IPS-18a (cell line): ENCODE results near the gene AUTS2.

Experiments
- H3K27ac ChIP-seq: one replicate; pipeline ENCODE4 v1.5.1; 2013; ENCODE audit warnings: low read length
- H3K27me3 ChIP-seq: one replicate; pipeline ENCODE4 v1.6.1; 2013; ENCODE audit warnings: mild to moderate bottlenecking, low read length; ENCODE audit not compliant: control insufficient read depth, insufficient read depth
- H3K36me3 ChIP-seq: one replicate; pipeline ENCODE4 v1.6.1; 2013; ENCODE audit warnings: low read depth, low read length; ENCODE audit not compliant: control insufficient read depth
- H3K4me1 ChIP-seq: one replicate; pipeline ENCODE4 v1.6.1; 2013; ENCODE audit warnings: low read depth, low read length; ENCODE audit not compliant: control insufficient read depth
- H3K4me3 ChIP-seq: one replicate; pipeline ENCODE4 v1.5.1; 2013; ENCODE audit warnings: low read length
- H3K9ac ChIP-seq: one replicate; pipeline ENCODE4 v1.6.1; 2013; ENCODE audit warnings: mild to moderate bottlenecking, low read length, moderate library complexity
- H3K9me3 ChIP-seq: one replicate; pipeline ENCODE4 v1.6.1; 2013; ENCODE audit warnings: low read depth, low read length; ENCODE audit not compliant: control insufficient read depth

Gene AUTS2

GRCh38 chr7:70544016-70544415, 945.7 kb downstream of the AUTS2 start:
- Histone ChIP-seq H3K9ac (no peak overlapping the region), H3K9me3 (no peaks in the 10 kb centered on the region), H3K27ac (no peak overlapping the region), H3K4me1 (peaks cover 9% of the 10 kb centered on the region), H3K27me3 (no peaks in the 10 kb centered on the region), H3K4me3 (no peak overlapping the region), H3K36me3 (no peaks in the 10 kb centered on the region)

- Histone ChIP-seq H3K9me3 (no peaks in the 10 kb centered on the region), H3K9ac (no peak overlapping the region), H3K27ac (no peak overlapping the region), H3K4me1 (peaks cover 9% of the 10 kb centered on the region), H3K4me3 (no peak overlapping the region), H3K27me3 (no peaks in the 10 kb centered on the region), H3K36me3 (no peaks in the 10 kb centered on the region)
Measured at GRCh38 chr7:70545214-70545613, 946.9 kb downstream of the AUTS2 start.

GRCh38 chr7:70552141-70552540, 953.9 kb downstream of the AUTS2 start:
- Histone ChIP-seq H3K4me3 (no peak overlapping the region), H3K9ac (no peak overlapping the region), H3K36me3 (no peaks in the 10 kb centered on the region), H3K4me1 (no peaks in the 10 kb centered on the region), H3K9me3 (no peaks in the 10 kb centered on the region), H3K27me3 (no peaks in the 10 kb centered on the region), H3K27ac (no peak overlapping the region)

- no peaks in the 10 kb centered on the region for H3K4me1 ChIP-seq
- no peaks in the 10 kb centered on the region for H3K36me3 ChIP-seq
- H3K9ac ChIP-seq: no peak overlapping the region
- H3K27me3 ChIP-seq: no peaks in the 10 kb centered on the region
- no peak overlapping the region for H3K27ac ChIP-seq
- H3K9me3 ChIP-seq: no peaks in the 10 kb centered on the region
- H3K4me3 ChIP-seq: no peak overlapping the region
Measured at GRCh38 chr7:70553364-70553763, 955.1 kb downstream of the AUTS2 start.

- no peak overlapping the region for H3K4me3 ChIP-seq
- no peak overlapping the region for H3K27ac ChIP-seq
- no peak overlapping the region for H3K9ac ChIP-seq
- H3K27me3 ChIP-seq: no peaks in the 10 kb centered on the region
- H3K4me1 ChIP-seq: no peaks in the 10 kb centered on the region
- H3K36me3 ChIP-seq: no peaks in the 10 kb centered on the region
- no peaks in the 10 kb centered on the region for H3K9me3 ChIP-seq
Measured at GRCh38 chr7:70554646-70555045, 956.4 kb downstream of the AUTS2 start.

GRCh38 chr7:70556761-70557160, 958.5 kb downstream of the AUTS2 start:
- Histone ChIP-seq H3K27me3 (no peaks in the 10 kb centered on the region), H3K27ac (no peak overlapping the region), H3K9me3 (no peaks in the 10 kb centered on the region), H3K4me3 (no peak overlapping the region), H3K9ac (no peak overlapping the region), H3K36me3 (no peaks in the 10 kb centered on the region), H3K4me1 (no peaks in the 10 kb centered on the region)

GRCh38 chr7:70557338-70557737, 959.1 kb downstream of the AUTS2 start:
- no peaks in the 10 kb centered on the region for H3K4me1 ChIP-seq
- H3K36me3 ChIP-seq: no peaks in the 10 kb centered on the region
- H3K9me3 ChIP-seq: no peaks in the 10 kb centered on the region
- no peak overlapping the region for H3K9ac ChIP-seq
- H3K27me3 ChIP-seq: no peaks in the 10 kb centered on the region
- no peak overlapping the region for H3K4me3 ChIP-seq
- no peak overlapping the region for H3K27ac ChIP-seq

- Histone ChIP-seq H3K4me3 (no peak overlapping the region), H3K9ac (no peak overlapping the region), H3K4me1 (peaks cover 9% of the 10 kb centered on the region), H3K9me3 (no peaks in the 10 kb centered on the region), H3K27me3 (no peaks in the 10 kb centered on the region), H3K27ac (no peak overlapping the region), H3K36me3 (no peaks in the 10 kb centered on the region)
Measured at GRCh38 chr7:70559815-70560214, 961.5 kb downstream of the AUTS2 start.

GRCh38 chr7:70563960-70564359, 965.7 kb downstream of the AUTS2 start:
- peaks cover 9% of the 10 kb centered on the region for H3K4me1 ChIP-seq
- H3K27me3 ChIP-seq: no peaks in the 10 kb centered on the region
- no peaks in the 10 kb centered on the region for H3K36me3 ChIP-seq
- no peaks in the 10 kb centered on the region for H3K9me3 ChIP-seq
- no peak overlapping the region for H3K4me3 ChIP-seq
- no peak overlapping the region for H3K27ac ChIP-seq
- H3K9ac ChIP-seq: no peak overlapping the region

GRCh38 chr7:70565721-70566370, 967.6 kb downstream of the AUTS2 start:
- H3K9ac ChIP-seq: no peak overlapping the region
- no peak overlapping the region for H3K4me3 ChIP-seq
- no peaks in the 10 kb centered on the region for H3K36me3 ChIP-seq
- peaks cover 9% of the 10 kb centered on the region for H3K4me1 ChIP-seq
- no peaks in the 10 kb centered on the region for H3K27me3 ChIP-seq
- no peak overlapping the region for H3K27ac ChIP-seq
- no peaks in the 10 kb centered on the region for H3K9me3 ChIP-seq

- H3K27me3 ChIP-seq: no peaks in the 10 kb centered on the region
- peaks cover 9% of the 10 kb centered on the region for H3K4me1 ChIP-seq
- H3K9ac ChIP-seq: no peak overlapping the region
- H3K4me3 ChIP-seq: no peak overlapping the region
- H3K27ac ChIP-seq: no peak overlapping the region
- no peaks in the 10 kb centered on the region for H3K9me3 ChIP-seq
- no peaks in the 10 kb centered on the region for H3K36me3 ChIP-seq
Measured at GRCh38 chr7:70566671-70567070, 968.4 kb downstream of the AUTS2 start.

- no peaks in the 10 kb centered on the region for H3K27me3 ChIP-seq
- H3K9ac ChIP-seq: no peak overlapping the region
- H3K4me1 ChIP-seq: no peaks in the 10 kb centered on the region
- H3K9me3 ChIP-seq: no peaks in the 10 kb centered on the region
- no peak overlapping the region for H3K27ac ChIP-seq
- H3K36me3 ChIP-seq: no peaks in the 10 kb centered on the region
- H3K4me3 ChIP-seq: no peak overlapping the region
Measured at GRCh38 chr7:70568674-70569334, 970.5 kb downstream of the AUTS2 start.
